Heart left ventricle (tissue), 16 donors: ENCODE results near the gene TFPI2. TPM values are rescaled to one million over a fixed set of nuclear protein-coding genes. Genes with fewer than 3 reads are reported as not detected.

ENCODE experiments used
- ATAC-seq, 4 donors: fragments of 200-7000 bp; cut with Tn5 transposase; one replicate each; pipeline ENCODE4 v1.9.1; 2020 to 2022; ENCODE audit warnings: moderate library complexity in 4 of 4, mild to moderate bottlenecking in 3 of 4, moderate number of reproducible peaks in 1 of 4
- DNase-seq, 5 donors: peaks; one replicate each; pipeline ENCODE4 v3.0.0-alpha.2; 2020
- H3K27ac ChIP-seq, 12 donors: fragments of 200-600 bp; sonication (generic) in 4 of 12; one replicate each; pipeline versions ENCODE4 v1.5.0 to v1.8.0; 2016 to 2022; ENCODE audit warnings: mild to moderate bottlenecking in 2 of 12
- H3K27me3 ChIP-seq, 9 donors: fragments of 200-600 bp; sonication (generic) in 2 of 9; one replicate each; pipeline versions ENCODE4 v1.5.1 to v1.8.0; 2016 to 2022; ENCODE audit warnings: mild to moderate bottlenecking in 3 of 9
- H3K36me3 ChIP-seq, 9 donors: fragments of 200-600 bp; sonication (generic) in 2 of 9; one replicate each; pipeline versions ENCODE4 v1.5.0 to v1.8.0; 2018 to 2022; ENCODE audit warnings: mild to moderate bottlenecking in 2 of 9
- H3K4me1 ChIP-seq, 12 donors: fragments of 200-600 bp; sonication (generic) in 4 of 12; one replicate each; pipeline versions ENCODE4 v1.5.0 to v1.8.0; 2016 to 2022; ENCODE audit warnings: mild to moderate bottlenecking in 3 of 12
- H3K4me3 ChIP-seq, 12 donors: fragments of 200-600 bp; sonication (generic) in 4 of 12; one replicate each; pipeline versions ENCODE4 v1.5.0 to v1.8.0; 2017 to 2022; ENCODE audit warnings: mild to moderate bottlenecking in 9 of 12, moderate library complexity in 4 of 12
- H3K9me3 ChIP-seq, 12 donors: fragments of 200-600 bp; sonication (generic) in 4 of 12; one replicate each; pipeline versions ENCODE4 v1.5.0 to v1.8.0; 2016 to 2022; ENCODE audit warnings: mild to moderate bottlenecking in 1 of 12
- CTCF ChIP-seq, 12 donors: fragments of 200-600 bp; sonication (generic) in 4 of 12; IDR thresholded peaks; one replicate each; pipeline versions ENCODE4 v1.5.0 to v1.8.0; 2018 to 2022; ENCODE audit warnings: antibody characterized with exemption in 12 of 12, mild to moderate bottlenecking in 5 of 12
- POLR2A ChIP-seq, 2 donors: fragments of 450-650 bp; IDR thresholded peaks; one replicate each; pipeline ENCODE4 v1.6.1; 2017; ENCODE audit warnings: antibody characterized with exemption in 2 of 2, mild to moderate bottlenecking in 2 of 2, moderate library complexity in 2 of 2
- WGBS, 4 donors: extraction: QIAGEN DNeasy Blood & Tissue Kit in 2 of 4; methylation state at CpG; one replicate each; pipeline versions ENCODE4 v1.1.5 to v1.1.7; 2013 to 2018; 5-methylcytosine and 5-hydroxymethylcytosine counted together
- intact Hi-C, 10 donors: fragments of 100-400 bp; cut with DNase I; formaldehyde crosslinking; loops; one replicate each; pipeline versions ENCODE4 v1.11.1 to v1.14.2; 2022
- polyA plus RNA-seq, 2 donors: library from polyadenylated mRNA; stranded (reverse); fragments of 200-250 nt; gene quantifications; one replicate each; pipeline ENCODE4 v1.2.3, GENCODE V29; 2013
- total RNA-seq, 9 donors: library from RNA; depleted of rRNA in 2 of 9; stranded (reverse); fragments of >200 nt in 2 of 9; fragmentation: NEBNext Ultra II Directional in 3 of 9; extraction: Animal tissue kit (Norgen Biotek cat#: 25700) in 3 of 9; gene quantifications; one replicate each; pipeline versions ENCODE4 v1.1.0 to v1.2.4, GENCODE V29; 2016 to 2023
- donor health status: ischemic (EF 13 %, LVEDD 7.1; RV severe dilation, severe dysfunction).
- donor health status: healthy with polysubstance abuse.
- donor health status: DM: no; HTN: yes; CAD: no.
- donor health status: DM: no; HTN: no; CAD: no.
- donor health status: ischemic (EF 25% LVEDD 6.9; RV normal size, moderate dysfunction).
- donor health status: ischemic (EF 25% LVEDD 5.7; RV mildly dilated, moderate dysfunction).
- donor health status: healthy.
- donor health status: DM: yes; HTN: yes; CAD: no.
- donor health status: ischemic (EF 35%, LVEDD 5.7; RV mildly dilated, moderate dysfunction).
- donor health status: nonischemic (EF 11% LVEDD 7.7; RV severe dilation, severe dysfunction).
- donor health status: DM: yes; HTN: yes; CAD: no.
- donor health status: PGD.
- donor health status: ischemic (EF 29% LVEDD 5.4; RV normal size, mild dysfunction).
- donor health status: nonischemic (EF 23%, LVEDD 6.1; RV moderate dilation, normal function).

TFPI2 gene
- total and polyA plus RNA-seq, 11 donors: 0.92 to 26.8 (median 1.9) TPM

DNA sequence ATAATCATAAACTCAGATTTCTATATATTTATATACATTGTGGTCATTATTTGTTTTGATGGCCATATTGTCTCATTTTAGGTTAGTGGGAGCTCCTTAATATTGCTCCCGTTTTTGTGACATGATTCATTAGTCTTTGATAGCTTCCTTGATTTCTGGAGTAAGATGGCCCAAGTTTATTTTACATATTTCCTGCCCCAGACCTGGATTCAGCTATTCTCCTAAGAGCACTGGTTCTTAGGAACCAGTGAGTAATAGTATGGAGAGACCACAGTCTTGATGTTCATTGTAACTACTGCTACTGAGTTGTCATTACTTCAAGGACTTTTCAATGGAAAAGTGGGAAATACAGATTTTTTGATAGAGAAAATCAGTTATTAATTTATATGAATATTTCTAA is 6.0 kb downstream of the TFPI2 start:
- no peak for TF ChIP-seq POLR2A (IDR thresholded peaks at IDR 0.05)
- no peak for TF ChIP-seq CTCF (IDR thresholded peaks at IDR 0.05)
- H3K27ac ChIP-seq: no peak overlapping the region
- DNase-seq: no peak
- peaks cover 0 to 12% (median 0%) of the 10 kb centered on the region in 12 donors for H3K9me3 ChIP-seq
- no peaks in the 10 kb centered on the region for H3K36me3 ChIP-seq
- no peak for ATAC-seq
- intact Hi-C loops: loop anchor here in 1 of 10 donors (5.0 kb wide), 1 partner anchor 198 kb away; no protein-coding TSS in a partner anchor
- H3K27me3 ChIP-seq: peaks cover 0 to 9% (median 0%) of the 10 kb centered on the region in 9 donors
- 38 to 80% (median 78%) methylated on average over 1 of the region's 1 CpG for WGBS, 4 donors
- peaks cover 0 to under 1% (median 0%) of the 10 kb centered on the region in 12 donors for H3K4me1 ChIP-seq
- H3K4me3 ChIP-seq: no peak overlapping the region

DNA sequence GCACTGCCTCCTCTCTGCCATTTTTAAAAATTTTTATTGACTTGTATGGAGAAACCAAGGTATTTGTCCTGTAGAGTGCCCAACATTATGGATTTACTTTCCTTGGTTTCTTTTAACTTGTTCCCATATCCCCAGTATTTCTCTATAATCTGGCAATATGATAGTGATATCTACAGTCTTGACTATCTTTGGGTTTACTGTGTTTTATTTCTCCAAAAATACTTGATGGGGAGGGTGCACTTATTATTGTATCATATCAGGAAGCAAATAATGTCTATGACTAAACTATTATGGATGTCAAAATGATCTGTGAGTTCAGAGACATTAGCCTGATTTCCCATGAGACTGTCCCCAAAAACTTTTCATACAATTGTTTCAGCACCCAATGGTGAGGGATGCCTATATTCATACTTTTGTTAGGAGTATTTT is 6.6 kb downstream of the TFPI2 start:
- Histone ChIP-seq H3K4me1 (no peaks in the 10 kb centered on the region), H3K27ac (no peak overlapping the region), H3K9me3 (peaks cover 0 to 18% (median 0%) of the 10 kb centered on the region in 12 donors), H3K4me3 (no peak overlapping the region), H3K36me3 (no peaks in the 10 kb centered on the region), H3K27me3 (peaks cover 0 to 3% (median 0%) of the 10 kb centered on the region in 9 donors)
- intact Hi-C loops: loop anchor here in 1 of 10 donors (5.0 kb wide), 1 partner anchor 198 kb away; no protein-coding TSS in a partner anchor
- ATAC-seq (no peak), DNase-seq (no peak)
- TF ChIP-seq CTCF (IDR thresholded peaks at IDR 0.05) (no peak), POLR2A (IDR thresholded peaks at IDR 0.05) (no peak)

GRCh38 chr7:93883078-93883916 is 7.3 kb downstream of the TFPI2 start:
- TF ChIP-seq POLR2A (IDR thresholded peaks at IDR 0.05) (no peak), CTCF (IDR thresholded peaks at IDR 0.05) (peak in 3 of 12 donors; percentile 23 to 40 (median 31))
- no peak for ATAC-seq
- intact Hi-C loops: loop anchor here in 1 of 10 donors (5.0 kb wide), 1 partner anchor 199 kb away; no protein-coding TSS in a partner anchor

GRCh38 chr7:93882468-93882867 is 8.1 kb downstream of the TFPI2 start:
- no peak overlapping the region for H3K4me3 ChIP-seq
- no peaks in the 10 kb centered on the region for H3K27me3 ChIP-seq
- ATAC-seq (no peak), DNase-seq (no peak)
- H3K36me3 ChIP-seq: no peaks in the 10 kb centered on the region
- H3K9me3 ChIP-seq: peaks cover 0 to 24% (median 3%) of the 10 kb centered on the region in 12 donors
- H3K27ac ChIP-seq: no peak overlapping the region
- TF ChIP-seq CTCF (IDR thresholded peaks at IDR 0.05) (no peak), POLR2A (IDR thresholded peaks at IDR 0.05) (no peak)
- intact Hi-C loops: loop anchor here in 1 of 10 donors (5.0 kb wide), 1 partner anchor 200 kb away; no protein-coding TSS in a partner anchor
- no peaks in the 10 kb centered on the region for H3K4me1 ChIP-seq

More at GRCh38 chr7:93883078-93883916, 7.3 kb downstream of the TFPI2 start:
- no peak for DNase-seq
- Histone ChIP-seq H3K4me3 (no peak overlapping the region), H3K27me3 (no peaks in the 10 kb centered on the region), H3K36me3 (no peaks in the 10 kb centered on the region), H3K4me1 (no peaks in the 10 kb centered on the region), H3K9me3 (peaks cover 0 to 24% (median 3%) of the 10 kb centered on the region in 12 donors), H3K27ac (no peak overlapping the region)
- 80 to 96% (median 82%) methylated on average over 3 of the region's 3 CpGs for WGBS, 4 donors
